GM10248 (cell line): Measurements from ENCODE around the gene IQCK.

Source experiments
- CTCF ChIA-PET: fragments of 300-600 bp; sonication (Branson Sonifier 250); formaldehyde crosslinking; extraction: SDS; loops from one replicate; lab custom pipeline; 2021; ENCODE audit warnings: antibody characterized with exemption; lab: Yijun Ruan, JAX
- POLR2A ChIA-PET: fragments of 350-650 bp; sonication (Branson Sonifier 250); formaldehyde crosslinking; extraction: SDS; loops from one replicate; lab custom pipeline; 2020; ENCODE audit warnings: antibody characterized with exemption; lab: Yijun Ruan, JAX
- DNase-seq: peaks from one replicate; pipeline ENCODE4 v3.0.0; 2012; ENCODE audit errors: extremely low spot score
- CTCF ChIP-seq: IDR thresholded peaks from 2 replicates; pipeline ENCODE4 v1.5.1; 2012; ENCODE audit warnings: mild to moderate bottlenecking, low read depth; ENCODE audit errors: extremely low read depth, missing control alignments, control extremely low read depth

IQCK gene

DNA sequence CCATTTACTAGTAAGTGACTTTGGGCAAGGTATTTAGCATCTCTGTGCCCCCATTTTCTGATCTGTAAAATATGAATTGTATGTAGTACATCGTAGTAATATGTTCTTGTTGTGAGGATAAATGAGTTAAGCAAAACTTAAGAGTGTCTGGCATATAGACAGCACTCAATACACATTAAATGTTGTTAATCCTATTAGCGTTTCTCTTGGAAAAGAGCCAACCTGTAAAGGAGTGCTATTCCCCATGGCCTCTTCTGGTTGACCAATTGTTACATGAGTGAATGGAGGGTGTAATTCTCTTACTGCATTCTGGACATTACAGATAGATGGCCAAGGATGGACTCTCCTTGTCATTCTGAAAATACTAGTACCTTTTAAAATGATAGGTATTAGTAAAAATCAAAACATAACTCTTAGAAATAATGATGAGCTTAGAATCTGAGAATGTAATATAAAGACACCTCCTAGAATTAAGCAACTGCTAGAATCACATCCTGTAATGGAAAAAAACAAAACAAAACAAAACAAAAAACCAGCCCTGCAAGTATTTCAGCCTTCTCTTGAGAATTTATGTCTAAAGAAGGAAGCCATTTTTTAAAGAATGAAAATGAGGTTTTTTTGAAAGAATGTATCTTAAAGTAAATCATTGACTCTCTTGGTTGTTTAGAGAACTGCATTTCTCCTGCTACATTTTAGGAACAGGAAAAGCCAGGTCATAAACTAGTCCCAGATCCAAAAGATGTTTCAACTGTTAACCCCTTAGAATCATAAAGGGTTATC, 30.5 kb downstream of the IQCK start:
- no peak for TF ChIP-seq CTCF
- ChIA-PET CTCF (interaction anchor here (1.0 to 1.4 kb wide), 3 partner anchors 12 to 165 kb away, joined by 3 to 4 read pairs (median 3); no protein-coding TSS in a partner anchor), POLR2A (no interaction called here)
- DNase-seq, result no peak

DNA sequence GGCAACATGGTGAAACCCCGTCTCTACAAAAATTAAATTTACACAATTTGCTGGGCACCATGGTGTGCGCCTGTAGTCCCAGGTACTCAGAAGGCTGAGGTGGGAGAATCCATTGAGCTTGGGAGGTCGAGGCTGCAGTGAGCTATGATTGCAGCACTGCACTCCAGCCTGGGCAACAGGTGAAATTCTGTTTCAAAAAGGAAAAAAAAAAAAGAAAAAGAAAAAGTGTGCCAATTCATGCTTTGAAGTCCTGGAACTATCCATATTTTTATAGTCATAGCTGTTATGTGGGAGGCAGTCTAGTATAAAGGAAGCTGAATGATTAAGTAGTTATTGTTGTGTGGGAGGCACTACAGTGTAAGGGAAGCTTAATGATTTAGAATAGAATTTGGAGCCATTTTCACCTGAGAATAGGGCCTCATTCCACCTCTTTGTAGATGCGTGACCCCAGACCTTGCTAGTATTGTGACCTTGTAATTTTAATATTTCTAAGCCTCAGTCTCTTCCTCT, 31.6 kb downstream of the IQCK start:
- no peak for TF ChIP-seq CTCF
- ChIA-PET CTCF (interaction anchor here (1.1 kb wide), 1 partner anchor 9 kb away, joined by 4 read pairs; no protein-coding TSS in a partner anchor), POLR2A (no interaction called here)
- no peak for DNase-seq

GRCh38 chr16:19751478-19752385, 33.7 kb downstream of the IQCK start:
- DNase-seq, result no peak
- ChIA-PET CTCF (interaction anchor here (1.0 to 1.7 kb wide), 5 partner anchors 9 to 190 kb away, joined by 3 read pairs; no protein-coding TSS in a partner anchor), POLR2A (no interaction called here)
- TF ChIP-seq CTCF, result no peak

DNA sequence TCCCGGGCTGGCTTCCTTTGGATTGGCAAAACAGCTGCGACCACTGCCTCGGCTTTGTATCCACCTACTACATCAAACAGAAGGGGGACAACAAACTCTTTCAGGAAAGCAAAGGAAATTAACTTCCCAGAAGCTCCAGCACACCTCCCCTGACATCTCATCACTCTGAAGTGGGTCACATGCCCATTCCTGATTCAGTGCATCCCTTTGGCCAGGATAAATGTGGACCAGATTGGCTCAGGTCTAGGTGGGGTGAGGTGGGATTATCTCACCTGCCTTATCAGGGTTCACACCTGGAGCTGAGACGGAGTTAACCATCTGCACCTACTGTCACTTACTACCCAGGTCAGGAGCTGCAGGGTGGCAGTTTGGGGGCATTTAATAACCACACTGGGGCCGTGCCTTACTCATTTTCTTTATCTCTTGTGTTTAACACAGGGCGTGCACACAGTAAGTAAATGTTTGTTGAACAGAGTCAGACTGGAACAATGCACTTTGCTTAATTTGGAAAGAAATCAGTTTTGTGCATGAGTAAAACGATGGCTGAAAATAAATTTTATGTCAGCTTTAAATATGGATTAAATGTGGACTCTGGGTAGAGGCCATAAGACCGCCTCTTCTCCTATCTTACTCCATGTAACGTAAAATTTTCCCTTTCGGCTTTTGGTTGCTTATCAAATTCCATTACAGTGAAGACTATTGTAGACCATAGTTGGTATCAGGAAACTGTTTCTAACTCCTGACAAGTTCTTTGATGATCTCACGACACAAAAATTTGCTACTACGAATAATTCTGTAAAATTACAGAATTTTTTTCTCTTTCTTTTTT, 36.0 kb downstream of the IQCK start:
- CTCF ChIA-PET, result interaction anchor here (1.3 kb wide), 1 partner anchor 31 kb away, joined by 3 read pairs; no protein-coding TSS in a partner anchor
- POLR2A ChIA-PET, result no interaction called here
- no peak for TF ChIP-seq CTCF
- DNase-seq, result no peak

DNA sequence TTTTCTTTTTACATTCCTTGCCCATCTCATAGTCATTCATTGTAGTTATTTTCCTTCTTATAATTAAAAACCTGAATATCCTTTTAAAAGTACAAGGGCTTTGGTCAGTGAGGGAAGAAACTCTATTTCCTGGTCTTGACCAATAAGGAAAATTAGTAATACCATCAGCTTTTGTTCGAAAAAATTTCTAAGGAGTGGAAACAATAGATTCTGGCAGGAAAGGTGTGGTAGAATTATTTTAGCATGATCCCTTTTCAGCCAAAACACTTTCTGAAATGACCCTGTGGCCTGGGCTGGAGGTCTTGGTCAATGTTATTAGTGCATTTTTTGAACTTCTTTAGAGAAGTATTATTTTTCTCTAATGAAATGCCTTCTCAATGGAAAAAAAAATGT, 36.6 kb downstream of the IQCK start:
- CTCF ChIA-PET, result interaction anchor here (1.3 kb wide), 1 partner anchor 31 kb away, joined by 3 read pairs; no protein-coding TSS in a partner anchor
- POLR2A ChIA-PET, result no interaction called here
- no peak for DNase-seq
- TF ChIP-seq CTCF, result no peak
